Osteocyte (in vitro differentiated cells): ENCODE measurements around the gene ABCC2. TPM values are rescaled to one million over a fixed set of nuclear protein-coding genes. Genes with fewer than 3 reads are reported as not detected.

Experiments
- DNase-seq: peaks from one replicate; pipeline ENCODE4 v3.0.0; 2021; ENCODE audit warnings: mixed read lengths; ENCODE audit not compliant: unreplicated experiment; ENCODE audit errors: extremely low spot score
- H3K27ac Mint-ChIP-seq: one replicate; pipeline ENCODE4 v1.8.0; 2021; ENCODE audit warnings: mild to moderate bottlenecking, mixed read lengths; ENCODE audit not compliant: unreplicated experiment
- H3K27me3 Mint-ChIP-seq: one replicate; pipeline ENCODE4 v1.8.0; 2021; ENCODE audit warnings: mixed read lengths; ENCODE audit not compliant: unreplicated experiment
- H3K36me3 Mint-ChIP-seq: one replicate; pipeline ENCODE4 v1.8.0; 2021; ENCODE audit warnings: mixed read lengths; ENCODE audit not compliant: unreplicated experiment
- H3K4me1 Mint-ChIP-seq: one replicate; pipeline ENCODE4 v1.8.0; 2021; ENCODE audit warnings: mixed read lengths; ENCODE audit not compliant: unreplicated experiment
- H3K4me3 Mint-ChIP-seq: one replicate; pipeline ENCODE4 v1.8.0; 2021; ENCODE audit warnings: mild to moderate bottlenecking, moderate library complexity, mixed read lengths; ENCODE audit not compliant: unreplicated experiment
- H3K9me3 Mint-ChIP-seq: one replicate; pipeline ENCODE4 v1.8.0; 2021; ENCODE audit warnings: mixed read lengths; ENCODE audit not compliant: unreplicated experiment
- total RNA-seq: library from RNA; stranded (reverse); gene quantifications from 2 replicates; pipeline ENCODE4 v1.2.1, GENCODE V29; 2021
- TF ChIP-seq, protein P1 (sequence below): fragments of 200-600 bp; sonication (generic); IDR thresholded peaks from 2 replicates; pipeline ENCODE4 v1.5.0; 2021; ENCODE audit warnings: antibody characterized with exemption, mild to moderate bottlenecking, moderate library complexity

The ABCC2 gene
- total RNA-seq, 1 donor from 2014 or later = 0.24 TPM

- Mint-ChIP-seq H3K4me3 (no peak overlapping the region), H3K27me3 (no peaks in the 10 kb centered on the region), H3K36me3 (peaks cover 2% of the 10 kb centered on the region), H3K27ac (no peak overlapping the region), H3K9me3 (no peaks in the 10 kb centered on the region), H3K4me1 (peaks cover 19% of the 10 kb centered on the region)
- TF ChIP-seq, protein P1, sequence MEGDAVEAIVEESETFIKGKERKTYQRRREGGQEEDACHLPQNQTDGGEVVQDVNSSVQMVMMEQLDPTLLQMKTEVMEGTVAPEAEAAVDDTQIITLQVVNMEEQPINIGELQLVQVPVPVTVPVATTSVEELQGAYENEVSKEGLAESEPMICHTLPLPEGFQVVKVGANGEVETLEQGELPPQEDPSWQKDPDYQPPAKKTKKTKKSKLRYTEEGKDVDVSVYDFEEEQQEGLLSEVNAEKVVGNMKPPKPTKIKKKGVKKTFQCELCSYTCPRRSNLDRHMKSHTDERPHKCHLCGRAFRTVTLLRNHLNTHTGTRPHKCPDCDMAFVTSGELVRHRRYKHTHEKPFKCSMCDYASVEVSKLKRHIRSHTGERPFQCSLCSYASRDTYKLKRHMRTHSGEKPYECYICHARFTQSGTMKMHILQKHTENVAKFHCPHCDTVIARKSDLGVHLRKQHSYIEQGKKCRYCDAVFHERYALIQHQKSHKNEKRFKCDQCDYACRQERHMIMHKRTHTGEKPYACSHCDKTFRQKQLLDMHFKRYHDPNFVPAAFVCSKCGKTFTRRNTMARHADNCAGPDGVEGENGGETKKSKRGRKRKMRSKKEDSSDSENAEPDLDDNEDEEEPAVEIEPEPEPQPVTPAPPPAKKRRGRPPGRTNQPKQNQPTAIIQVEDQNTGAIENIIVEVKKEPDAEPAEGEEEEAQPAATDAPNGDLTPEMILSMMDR = no peak
- DNase-seq = no peak
These were observed 6.3 kb downstream of the ABCC2 start for GRCh38 chr10:99788598-99789256.

DNA sequence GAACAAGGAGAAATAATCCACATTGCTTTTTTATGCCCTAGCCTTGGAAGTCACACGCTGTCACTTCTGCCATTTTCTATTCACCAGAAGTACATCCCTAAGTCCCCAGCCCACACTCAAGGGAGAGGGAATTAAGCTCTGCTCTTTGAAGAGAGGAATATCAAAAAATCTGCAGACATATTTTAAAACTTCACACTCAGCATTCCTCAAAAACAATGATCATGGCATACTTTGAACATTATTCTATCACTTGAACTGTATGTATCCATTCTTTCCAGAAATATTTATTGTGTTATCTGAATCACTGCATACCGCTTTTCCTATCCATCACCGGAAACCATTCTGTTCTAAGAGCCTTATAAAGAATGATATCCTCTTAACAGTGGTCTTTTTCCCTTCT, 9.4 kb downstream of the ABCC2 start:
- TF ChIP-seq, protein P1 = no peak

GRCh38 chr10:99793819-99794218, 11.4 kb downstream of the ABCC2 start:
- Mint-ChIP-seq H3K4me3 (no peak overlapping the region), H3K27me3 (no peaks in the 10 kb centered on the region), H3K36me3 (no peaks in the 10 kb centered on the region), H3K4me1 (no peaks in the 10 kb centered on the region), H3K27ac (no peak overlapping the region), H3K9me3 (no peaks in the 10 kb centered on the region)
- TF ChIP-seq, protein P1 = no peak
- DNase-seq = no peak

More for the DNA sequence above, 9.4 kb downstream of the ABCC2 start:
- Mint-ChIP-seq H3K27ac (no peak overlapping the region), H3K4me1 (no peaks in the 10 kb centered on the region), H3K27me3 (no peaks in the 10 kb centered on the region), H3K36me3 (peaks cover 2% of the 10 kb centered on the region), H3K9me3 (no peaks in the 10 kb centered on the region), H3K4me3 (no peak overlapping the region)
- DNase-seq = no peak

- Mint-ChIP-seq H3K36me3 (peaks cover 1% of the 10 kb centered on the region), H3K4me3 (no peak overlapping the region), H3K9me3 (no peaks in the 10 kb centered on the region), H3K27ac (no peak overlapping the region), H3K27me3 (no peaks in the 10 kb centered on the region), H3K4me1 (no peaks in the 10 kb centered on the region)
- TF ChIP-seq, protein P1 = no peak
- DNase-seq = no peak
These were observed 14.5 kb downstream of the ABCC2 start for GRCh38 chr10:99796928-99797327.

DNA sequence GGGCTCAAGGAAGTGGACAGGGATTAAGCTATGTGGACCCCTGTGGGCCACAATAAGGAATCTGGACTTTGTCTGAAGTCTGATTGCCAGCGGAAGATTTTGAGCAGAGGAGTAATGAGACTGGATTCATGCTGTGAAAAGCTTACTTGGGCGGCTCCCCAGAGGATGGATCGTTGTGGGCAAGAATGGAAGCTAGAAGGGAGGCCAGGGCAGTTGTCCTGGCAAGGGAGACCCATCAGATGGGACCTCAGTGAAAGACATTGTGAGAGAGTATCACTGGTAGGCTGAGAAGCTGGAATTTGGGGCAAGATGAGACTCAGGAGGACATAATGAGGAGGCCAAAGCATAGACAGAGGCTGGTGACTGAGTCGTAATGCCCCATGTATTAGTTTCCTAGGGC, 15.6 kb downstream of the ABCC2 start:
- TF ChIP-seq, protein P1 = no peak
- no peaks in the 10 kb centered on the region for H3K9me3 Mint-ChIP-seq
- no peaks in the 10 kb centered on the region for H3K27me3 Mint-ChIP-seq
- DNase-seq = no peak
- H3K27ac Mint-ChIP-seq = no peak overlapping the region
- H3K4me1 Mint-ChIP-seq = no peaks in the 10 kb centered on the region
- H3K36me3 Mint-ChIP-seq = peaks cover 2% of the 10 kb centered on the region
- no peak overlapping the region for H3K4me3 Mint-ChIP-seq
